HG02763 (cell line): ENCODE results near the gene RSPRY1.
A peak's percentile ranks its signal among the peaks of the same experiment; 100 is the strongest.

ENCODE experiments used
- ATAC-seq: cut with Tn5 transposase; IDR thresholded peaks from one replicate; pipeline ENCODE4 v1.9.1; 2021; ENCODE audit warnings: mild to moderate bottlenecking, moderate library complexity; ENCODE audit not compliant: unreplicated experiment

Gene RSPRY1

GRCh38 chr16:57185945-57186871, at the start of gene RSPRY1, which contains the start of gene PSME3IP1:
Gene RSPRY1 (plus strand): TSS chr16:57186329. CDS start chr16:57204659, 18,330 bp downstream.
Gene PSME3IP1 (minus strand): TSS chr16:57186039. CDS start chr16:57173854, 12,185 bp downstream.
- peak; percentile 91 for ATAC-seq

- ATAC-seq = no peak
Measured at GRCh38 chr16:57137043-57137442, 49.1 kb upstream of the RSPRY1 start.

- ATAC-seq = no peak
Measured at GRCh38 chr16:57137566-57138273, 48.4 kb upstream of the RSPRY1 start.

- ATAC-seq = no peak
Measured at GRCh38 chr16:57138281-57138935, 47.7 kb upstream of the RSPRY1 start.

- no peak for ATAC-seq
Measured at GRCh38 chr16:57140931-57141668, 45.0 kb upstream of the RSPRY1 start.

- ATAC-seq = no peak
Measured at GRCh38 chr16:57141822-57142631, 44.1 kb upstream of the RSPRY1 start.

- ATAC-seq = no peak
Measured at GRCh38 chr16:57143149-57143921, 42.8 kb upstream of the RSPRY1 start.

GRCh38 chr16:57144027-57144426, 42.1 kb upstream of the RSPRY1 start:
- ATAC-seq = no peak

- ATAC-seq = no peak
Measured at GRCh38 chr16:57145046-57146021, 40.8 kb upstream of the RSPRY1 start.

GRCh38 chr16:57146040-57146647, 40.0 kb upstream of the RSPRY1 start:
- ATAC-seq = no peak

GRCh38 chr16:57146735-57147134, 39.4 kb upstream of the RSPRY1 start:
- no peak for ATAC-seq

GRCh38 chr16:57147381-57148221, 38.5 kb upstream of the RSPRY1 start:
- ATAC-seq = no peak

GRCh38 chr16:57148481-57148880, 37.6 kb upstream of the RSPRY1 start:
- ATAC-seq = no peak

- no peak for ATAC-seq
Measured at GRCh38 chr16:57149391-57149790, 36.7 kb upstream of the RSPRY1 start.

GRCh38 chr16:57150682-57151330, 35.3 kb upstream of the RSPRY1 start:
- ATAC-seq = no peak

GRCh38 chr16:57151369-57151768, 34.8 kb upstream of the RSPRY1 start:
- no peak for ATAC-seq
